CD4-positive, alpha-beta T cell treated with Interleukin-4 for 4 hours (primary cell): ENCODE measurements around the gene CABLES1.

ENCODE experiments used
- DNase-seq: peaks from one replicate; pipeline ENCODE4 v3.0.0-alpha.2; 2020

CABLES1 gene

DNA sequence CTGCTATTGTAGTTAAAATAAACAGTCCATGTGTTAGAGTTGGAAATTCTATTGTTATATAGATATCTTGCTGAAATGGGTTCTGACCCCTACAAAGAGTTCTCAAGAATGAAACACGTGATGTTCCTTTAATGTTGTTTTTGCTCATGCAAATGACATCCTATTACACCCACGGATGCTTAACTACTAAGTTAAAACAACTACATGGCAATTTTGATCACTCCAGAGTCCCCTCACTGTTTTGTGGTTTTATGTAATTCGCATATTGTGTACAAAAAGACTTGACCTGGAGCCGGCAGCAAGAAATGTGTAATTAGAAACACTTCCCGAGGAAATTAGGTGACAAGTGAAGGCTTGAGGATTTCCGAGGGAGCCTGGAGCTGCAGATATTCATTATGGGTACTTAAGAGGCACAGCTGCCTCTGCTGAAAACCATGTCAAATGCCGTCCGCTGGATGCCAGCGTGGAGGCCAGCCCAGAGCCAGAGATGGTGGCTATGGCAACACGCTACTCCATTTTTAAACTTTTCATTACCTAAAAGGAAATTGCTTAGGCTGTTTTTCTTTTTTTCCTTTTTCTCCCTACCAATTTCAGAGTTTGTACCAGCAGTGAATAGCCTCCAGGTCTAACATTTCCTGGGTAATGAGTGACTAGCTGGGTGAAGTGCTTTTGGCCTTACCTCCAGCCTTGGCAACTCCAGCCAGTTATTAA is 21.0 kb upstream of the CABLES1 start:
- DNase-seq: no peak

DNA sequence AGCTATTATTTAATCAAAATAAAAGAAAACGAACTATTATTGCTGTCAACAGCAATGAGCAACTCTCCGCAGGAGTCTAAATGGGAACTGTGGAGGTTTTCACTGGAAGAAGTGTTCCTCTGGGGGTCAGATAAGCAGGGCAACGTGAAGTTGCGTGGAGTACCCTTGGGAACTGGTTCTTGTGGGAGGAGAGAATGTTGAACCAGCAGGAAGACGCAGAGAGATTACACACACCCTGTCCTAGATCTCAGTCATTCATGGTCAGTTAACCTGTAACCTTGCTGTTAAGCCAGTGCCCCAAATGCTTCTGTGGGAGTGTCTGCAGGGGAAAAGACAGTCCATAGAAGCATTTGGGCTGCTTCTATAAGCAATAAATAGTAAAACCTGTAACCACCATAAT is 20.4 kb upstream of the CABLES1 start:
- no peak for DNase-seq

DNA sequence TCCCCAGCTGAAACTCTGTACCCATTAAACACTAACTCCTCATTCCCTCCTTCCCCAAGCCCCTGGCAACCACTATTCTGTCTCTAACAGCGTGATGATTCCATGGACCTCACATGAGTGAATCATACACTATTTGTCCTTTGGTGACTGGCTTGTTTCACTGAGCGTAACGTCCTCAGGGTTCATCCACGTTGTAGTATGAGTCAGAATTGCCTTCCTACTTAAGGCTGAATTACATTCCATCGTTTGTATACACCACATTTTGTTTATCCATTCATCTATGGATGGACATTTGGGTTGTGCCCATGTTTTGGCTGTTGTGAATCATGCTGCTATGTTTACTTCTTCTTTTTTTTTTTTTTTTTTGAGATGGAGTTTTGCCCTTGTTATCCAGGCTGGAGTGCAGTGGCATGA is 19.6 kb upstream of the CABLES1 start:
- DNase-seq: no peak

DNA sequence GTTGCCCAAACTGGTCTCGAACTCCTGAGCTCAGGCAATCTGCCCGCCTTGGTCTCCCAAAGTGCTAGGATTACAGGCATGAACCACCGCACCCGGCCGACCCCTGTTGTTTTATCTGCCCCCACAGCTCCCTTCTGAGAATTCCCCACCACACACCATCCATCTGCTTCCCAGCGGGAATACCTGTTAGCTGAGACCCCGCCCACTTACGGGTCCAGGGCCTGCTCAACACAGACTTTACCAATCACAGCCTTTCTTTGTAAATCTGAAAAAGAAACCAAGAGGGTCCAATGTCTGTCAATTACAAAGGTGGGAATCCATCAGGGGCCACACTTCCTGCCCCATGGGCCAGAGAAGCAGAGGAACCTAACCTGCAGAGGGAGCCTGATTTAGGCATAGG is 14.2 kb upstream of the CABLES1 start:
- no peak for DNase-seq

DNA sequence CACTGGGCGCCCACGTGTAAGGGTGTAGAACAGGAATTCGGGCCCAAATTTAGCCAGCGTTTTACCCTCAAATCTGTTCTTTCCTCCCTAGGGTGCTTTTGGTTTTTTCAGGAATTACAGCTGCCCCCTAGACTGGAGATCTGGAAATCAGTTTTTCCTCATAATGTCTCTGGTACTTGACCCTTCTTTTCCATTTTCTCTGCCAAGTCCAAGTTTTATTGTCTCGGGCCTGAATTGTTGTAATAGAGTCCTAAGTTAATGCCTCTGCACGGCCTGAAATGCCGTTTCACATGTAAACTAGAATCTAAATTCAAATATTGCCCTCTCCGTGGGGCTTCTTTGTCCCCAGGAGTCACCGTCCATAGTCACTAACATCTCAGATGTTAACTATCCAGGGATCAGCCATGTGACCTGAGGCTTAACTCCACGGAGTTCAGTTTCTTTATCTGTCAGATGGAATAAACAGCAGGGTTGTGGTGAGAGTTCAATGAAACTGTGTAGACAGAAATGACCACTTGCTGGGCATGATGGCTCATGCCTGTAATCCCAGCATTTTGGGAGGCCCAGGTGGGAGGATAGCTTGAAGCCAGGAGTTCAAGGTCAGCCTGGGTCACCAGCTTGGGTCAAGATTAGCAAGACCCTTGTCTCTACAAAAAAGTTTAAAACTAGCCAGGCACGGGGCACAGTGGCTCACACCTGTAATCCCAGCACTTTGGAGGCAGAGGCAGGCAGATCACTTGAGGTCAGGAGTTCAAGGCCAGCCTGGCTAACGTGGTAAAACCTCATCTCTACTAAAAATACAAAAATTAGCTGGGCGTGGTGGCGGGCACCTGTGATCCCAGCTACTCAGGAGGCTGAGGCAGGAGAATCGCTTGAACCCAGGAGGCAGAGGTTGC is 12.7 kb upstream of the CABLES1 start:
- DNase-seq: no peak

DNA sequence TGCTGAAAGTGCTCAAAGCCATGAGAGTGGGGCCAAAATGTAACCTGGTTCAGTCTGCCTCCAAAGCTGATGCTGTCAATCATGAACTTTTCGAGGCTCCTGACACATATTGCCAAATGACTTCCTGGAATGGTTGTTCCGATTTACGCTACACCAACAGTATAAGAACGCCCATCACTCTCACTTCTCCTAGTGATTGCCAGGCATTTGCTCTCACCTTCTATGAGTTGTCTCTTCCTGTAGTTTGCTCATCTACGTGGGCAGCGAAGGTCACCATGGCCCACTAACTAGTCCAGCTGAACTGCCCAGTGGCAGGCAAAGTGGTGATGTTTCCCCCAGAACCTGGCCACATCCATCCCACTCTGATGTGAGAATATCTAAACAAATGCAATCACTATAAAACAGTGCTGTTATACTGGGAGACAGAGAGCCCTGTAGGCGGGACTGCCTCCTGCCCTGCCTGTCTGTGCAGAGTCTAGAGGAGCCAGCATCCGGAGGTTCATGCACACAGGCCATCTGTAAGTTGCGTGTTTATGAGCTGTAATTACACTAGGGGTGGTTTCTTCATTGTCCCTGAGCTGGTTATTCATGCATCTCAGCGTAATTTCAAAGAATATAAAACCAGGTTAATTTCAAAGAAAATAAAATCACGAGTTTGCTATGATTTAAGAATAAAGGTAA is 8.8 kb upstream of the CABLES1 start:
- DNase-seq: no peak

DNA sequence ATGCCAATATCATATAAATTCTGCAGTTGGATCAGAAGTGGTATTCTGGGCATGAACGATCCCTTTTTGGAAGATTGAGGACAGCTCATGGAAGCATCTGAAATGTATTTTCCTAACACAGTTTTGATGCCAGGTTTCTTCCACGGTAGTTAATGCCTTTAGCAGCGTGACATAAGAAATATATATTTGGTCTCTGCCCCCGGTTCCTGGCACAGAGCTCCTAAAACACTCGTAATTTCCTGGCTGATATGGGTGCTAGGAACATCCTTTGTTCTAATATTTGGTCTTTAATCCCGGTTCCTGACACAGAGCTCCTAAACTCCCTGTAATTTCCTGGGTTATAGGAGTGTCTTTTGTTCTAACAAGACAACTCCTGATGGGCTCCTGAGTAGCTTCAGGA is 8.2 kb upstream of the CABLES1 start:
- DNase-seq: no peak

DNA sequence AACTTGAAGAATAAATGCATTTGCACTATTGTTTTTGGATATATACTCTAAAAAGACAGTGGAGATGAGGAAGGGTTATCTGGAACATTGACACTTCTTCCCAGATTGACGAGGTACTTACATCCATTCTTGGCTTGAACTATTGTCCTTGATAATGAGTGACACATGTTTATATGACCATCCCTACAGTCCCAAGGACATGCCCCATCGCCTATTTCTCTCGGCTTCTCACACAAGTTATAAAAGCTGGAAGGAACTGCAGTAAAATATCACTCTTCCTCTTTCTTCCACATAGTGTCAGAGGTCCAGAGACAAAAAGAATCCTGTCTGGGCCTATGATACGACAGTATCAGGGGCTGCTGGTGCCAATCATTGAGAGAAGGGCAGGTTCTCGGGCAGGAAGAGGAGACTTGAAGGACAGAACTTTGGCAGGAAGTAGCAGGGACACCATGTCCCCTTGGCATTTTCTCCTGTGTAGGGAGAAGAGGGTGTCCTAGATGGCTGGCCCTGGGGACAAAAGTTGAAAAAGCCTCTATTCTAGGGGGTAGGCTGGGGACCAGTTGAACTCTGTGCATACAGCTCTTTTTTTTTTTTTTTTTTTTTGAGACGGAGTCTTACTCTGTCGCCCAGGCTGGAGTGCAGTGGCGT is 5.8 kb upstream of the CABLES1 start:
- DNase-seq: no peak

DNA sequence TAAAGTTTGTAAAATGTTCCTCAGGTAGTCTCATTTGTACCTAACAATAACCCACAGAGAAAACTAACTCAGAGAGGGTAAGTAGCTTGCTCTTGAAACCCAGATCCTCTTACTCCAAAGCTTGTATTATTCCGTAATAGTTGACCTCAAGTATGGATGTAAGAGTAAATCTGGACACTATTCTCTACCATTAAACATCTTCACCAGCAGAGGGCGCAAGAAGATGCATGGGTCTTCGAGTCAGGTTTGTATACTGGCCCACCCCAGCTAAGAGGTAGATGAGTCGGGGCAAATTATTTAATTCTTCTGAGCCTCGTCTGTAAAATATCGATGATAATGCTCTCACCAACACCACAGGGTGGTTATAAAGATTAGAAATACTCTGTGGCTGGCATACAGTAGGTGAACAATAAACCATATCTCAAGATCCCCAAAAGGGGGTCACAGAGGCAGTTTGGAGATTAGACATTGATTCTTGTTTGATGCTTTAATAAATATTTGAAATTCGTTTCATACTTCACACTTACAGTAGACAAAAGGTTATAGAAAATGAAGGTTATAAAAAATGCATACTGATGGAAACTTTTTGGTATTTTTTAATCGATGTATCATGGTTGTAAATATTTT is 3.5 kb upstream of the CABLES1 start:
- peak; percentile 75 for DNase-seq

DNA sequence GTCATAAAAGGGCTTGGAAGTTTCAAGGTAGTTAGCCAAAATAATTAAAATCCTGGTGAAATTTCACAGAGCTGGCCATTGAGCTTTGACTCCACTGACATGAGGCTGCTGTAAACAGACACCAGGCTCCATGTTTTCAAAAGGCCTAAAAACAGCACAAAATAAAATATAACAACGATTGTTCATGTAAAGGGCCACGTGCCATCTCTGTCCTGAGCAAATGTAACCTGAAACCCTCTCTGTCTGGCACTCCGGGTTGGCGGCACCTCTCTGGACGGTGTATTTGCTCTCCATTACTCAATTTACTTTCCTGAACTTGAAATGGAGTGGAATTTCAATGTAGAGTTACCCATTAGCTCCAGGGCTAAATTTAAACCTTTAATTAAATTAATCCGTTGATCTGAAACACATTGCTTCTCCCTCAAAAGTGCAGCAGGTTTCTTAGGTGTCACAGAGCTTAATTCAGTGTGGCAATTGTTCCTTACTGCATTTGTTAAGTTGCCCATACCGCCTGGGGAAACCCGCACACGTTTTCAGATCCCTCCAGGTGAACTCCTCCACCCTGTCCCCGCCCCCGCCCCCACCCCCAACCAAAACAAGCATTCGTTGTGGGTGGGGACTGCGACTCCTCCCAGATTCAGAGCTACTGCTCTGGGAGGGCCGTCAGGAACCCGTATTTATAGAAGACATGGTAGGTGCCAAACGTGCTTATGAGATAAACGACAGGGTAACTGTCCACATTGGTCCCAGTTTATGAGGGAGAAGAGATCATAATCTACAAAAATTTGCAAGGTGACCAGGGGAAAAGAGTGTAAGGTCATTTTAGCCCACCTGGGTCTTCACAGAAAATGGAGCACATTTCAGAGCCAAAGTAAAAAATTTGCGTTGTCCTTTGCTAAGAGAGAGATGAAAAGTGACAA is 1.2 kb upstream of the CABLES1 start:
- no peak for DNase-seq

DNA sequence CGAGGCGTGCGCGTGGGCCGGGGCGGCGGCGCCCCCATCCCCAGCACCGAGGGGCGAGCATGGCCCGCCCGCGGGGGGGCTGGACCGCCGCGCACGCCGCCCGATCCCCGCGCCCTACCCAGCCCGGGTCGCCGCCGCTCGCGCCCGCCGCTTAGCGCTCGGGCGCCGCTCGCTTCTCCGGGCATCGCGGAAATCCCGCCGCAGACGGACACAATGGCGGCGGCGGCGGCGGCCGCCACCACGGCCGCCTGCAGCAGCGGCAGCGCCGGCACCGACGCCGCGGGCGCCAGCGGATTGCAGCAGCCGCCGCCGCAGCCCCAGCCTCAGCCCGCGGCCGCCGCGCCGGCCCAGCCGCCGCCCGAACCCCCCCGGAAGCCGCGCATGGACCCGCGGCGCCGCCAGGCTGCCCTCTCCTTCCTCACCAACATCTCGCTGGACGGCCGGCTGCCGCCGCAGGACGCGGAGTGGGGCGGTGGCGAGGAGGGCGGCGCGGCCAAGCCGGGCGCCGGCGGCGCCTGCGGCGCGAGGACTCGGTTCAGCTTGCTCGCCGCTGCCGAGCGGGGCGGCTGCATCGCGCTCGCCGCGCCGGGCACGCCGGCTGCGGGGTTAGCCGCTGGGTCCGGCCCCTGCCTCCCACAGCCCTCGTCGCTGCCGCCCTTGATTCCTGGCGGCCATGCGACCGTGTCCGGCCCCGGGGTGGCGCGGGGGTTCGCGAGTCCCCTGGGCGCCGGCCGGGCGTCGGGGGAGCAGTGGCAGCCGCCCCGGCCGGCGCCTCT is 453 bp downstream of the CABLES1 start:
- no peak for DNase-seq

DNA sequence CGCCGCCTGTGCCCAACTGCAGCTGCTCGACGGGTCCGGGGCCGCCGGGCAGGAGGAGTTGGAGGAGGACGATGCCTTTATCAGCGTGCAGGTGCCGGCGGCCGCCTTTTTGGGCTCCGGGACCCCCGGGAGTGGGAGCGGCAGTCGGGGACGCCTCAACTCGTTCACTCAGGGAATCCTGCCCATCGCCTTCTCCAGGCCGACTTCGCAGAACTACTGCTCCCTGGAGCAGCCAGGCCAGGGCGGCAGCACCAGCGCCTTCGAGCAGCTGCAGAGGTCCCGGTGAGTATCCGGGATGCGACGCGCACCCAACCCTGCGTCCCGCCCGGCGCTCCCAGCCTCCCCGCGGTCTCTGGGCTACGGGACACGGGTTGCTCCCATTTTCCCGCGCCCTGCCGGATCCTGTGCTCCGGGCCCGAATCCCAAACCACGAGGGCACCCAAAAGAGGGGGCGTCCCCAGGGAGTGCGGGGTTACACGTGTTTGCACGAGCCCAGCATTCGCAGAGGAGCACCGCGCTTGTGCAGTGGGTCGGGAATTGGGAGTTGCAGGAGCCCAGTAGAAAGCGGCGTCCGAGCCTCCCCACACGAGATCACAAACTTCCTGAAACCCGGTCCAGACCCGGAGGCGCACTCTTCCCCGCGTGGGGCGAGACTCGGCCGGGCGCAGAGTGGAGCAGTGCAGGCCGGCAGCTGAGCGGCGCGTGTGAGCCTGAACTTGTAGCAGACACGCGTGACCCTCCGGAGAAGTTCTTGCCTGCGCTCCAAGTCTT is 1.2 kb downstream of the CABLES1 start:
- no peak for DNase-seq

DNA sequence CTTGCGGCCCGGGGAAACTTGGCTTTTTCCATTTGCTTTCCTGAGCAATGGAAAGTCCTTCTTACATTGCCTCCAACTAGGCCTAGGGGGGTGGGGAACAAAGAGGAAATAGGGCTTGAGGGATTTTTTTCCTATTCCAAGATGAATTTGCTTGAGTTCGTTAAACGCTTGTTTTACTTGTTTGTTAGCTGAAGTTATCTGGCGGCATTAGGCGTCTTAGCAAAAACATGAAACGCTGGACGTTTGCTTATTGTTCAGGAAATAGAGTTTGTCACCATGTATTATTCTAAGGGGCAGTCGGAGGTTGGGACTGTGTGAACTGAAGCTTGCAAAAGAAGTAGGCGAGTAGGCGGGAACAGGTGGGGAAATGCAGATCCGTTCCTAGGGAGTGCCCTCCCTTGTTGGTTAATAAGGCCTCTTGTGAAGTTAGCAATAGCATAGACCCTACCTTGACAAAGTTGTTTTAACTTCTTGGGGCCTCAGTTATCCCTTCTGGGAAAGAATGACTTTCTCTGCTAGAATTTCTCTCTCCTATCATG is 1.9 kb downstream of the CABLES1 start:
- DNase-seq: no peak

DNA sequence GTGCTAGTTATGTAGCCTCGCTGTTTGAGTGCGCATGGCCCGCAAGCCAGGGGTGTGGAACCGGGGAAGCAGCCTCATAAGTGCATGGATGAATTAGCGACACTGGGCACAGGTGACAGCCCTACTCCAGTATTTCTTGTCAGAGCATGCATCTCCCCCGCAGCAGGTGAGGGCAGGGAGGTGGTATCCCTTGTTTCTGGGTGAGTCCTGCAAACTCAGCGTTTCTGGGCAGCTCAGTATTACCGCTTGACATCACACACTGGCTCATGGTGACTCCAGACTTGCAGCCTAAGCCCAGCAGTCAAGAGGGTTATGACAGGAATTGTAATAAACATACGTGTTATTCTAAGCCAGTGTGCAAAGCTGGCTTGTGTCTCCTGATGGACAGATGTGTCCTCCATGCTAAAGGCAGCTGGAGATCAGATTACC is 2.5 kb downstream of the CABLES1 start:
- no peak for DNase-seq

DNA sequence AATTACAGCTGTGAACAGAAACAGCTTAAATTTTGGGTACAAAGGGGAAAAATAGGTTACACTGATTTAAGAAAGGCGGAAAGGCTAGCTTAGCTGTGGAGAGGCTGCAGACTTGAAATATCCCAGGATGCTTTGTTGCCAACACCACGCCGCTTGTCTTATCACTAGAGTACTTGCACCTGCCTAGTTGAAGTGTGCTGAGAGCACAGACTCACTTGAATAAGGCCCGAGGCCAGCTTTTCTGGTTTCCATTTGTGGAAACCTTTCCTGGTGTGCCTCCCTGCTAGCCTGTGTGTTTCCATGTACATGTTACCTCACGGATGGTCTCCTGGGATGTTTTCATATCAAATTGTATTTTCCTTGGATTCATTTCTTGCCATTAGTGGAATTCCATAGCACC is 3.2 kb downstream of the CABLES1 start:
- no peak for DNase-seq

DNA sequence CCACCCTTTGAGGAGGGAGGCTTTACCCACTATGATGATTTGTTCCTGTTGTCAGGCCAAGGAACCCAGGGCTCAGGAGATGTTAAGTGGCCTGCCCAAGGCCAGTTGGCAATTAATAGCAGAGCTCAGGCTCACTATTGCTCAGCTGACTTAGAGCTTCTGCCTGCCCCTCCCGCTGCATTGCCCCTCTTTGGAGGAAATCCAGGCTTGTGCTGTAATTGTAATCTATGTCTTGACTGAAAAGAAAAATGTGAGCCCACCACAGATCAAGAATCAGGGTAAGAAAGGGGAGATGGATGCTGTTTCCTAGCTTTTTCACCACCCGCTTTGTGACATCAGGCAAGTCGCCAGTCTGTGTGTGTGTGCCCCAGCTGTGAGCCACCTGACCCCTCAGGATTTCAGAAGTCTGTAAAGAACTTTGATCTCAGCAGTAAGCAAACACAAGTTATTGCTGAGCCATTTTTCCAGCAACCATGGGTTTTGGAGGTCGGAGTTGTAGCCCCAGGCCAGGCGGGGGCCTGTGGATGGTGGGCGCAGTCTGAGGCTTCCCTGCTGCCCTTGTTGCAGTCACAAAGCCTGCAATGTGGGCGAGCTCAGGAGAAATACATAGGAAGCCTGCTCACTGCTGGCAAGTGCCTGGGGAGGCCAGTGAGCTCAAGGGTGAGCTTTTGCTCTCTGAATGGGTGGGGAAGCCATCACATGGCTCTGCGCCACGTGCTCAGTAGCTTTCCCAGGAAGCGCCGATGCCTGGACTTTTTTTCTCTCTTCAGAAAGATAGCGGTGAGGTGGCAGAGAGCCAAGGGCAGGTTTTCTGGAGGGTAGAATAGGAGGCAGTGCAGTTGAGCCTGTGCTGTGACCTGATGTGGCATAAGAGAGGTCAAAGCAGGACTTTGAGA is 6.1 kb downstream of the CABLES1 start:
- no peak for DNase-seq

DNA sequence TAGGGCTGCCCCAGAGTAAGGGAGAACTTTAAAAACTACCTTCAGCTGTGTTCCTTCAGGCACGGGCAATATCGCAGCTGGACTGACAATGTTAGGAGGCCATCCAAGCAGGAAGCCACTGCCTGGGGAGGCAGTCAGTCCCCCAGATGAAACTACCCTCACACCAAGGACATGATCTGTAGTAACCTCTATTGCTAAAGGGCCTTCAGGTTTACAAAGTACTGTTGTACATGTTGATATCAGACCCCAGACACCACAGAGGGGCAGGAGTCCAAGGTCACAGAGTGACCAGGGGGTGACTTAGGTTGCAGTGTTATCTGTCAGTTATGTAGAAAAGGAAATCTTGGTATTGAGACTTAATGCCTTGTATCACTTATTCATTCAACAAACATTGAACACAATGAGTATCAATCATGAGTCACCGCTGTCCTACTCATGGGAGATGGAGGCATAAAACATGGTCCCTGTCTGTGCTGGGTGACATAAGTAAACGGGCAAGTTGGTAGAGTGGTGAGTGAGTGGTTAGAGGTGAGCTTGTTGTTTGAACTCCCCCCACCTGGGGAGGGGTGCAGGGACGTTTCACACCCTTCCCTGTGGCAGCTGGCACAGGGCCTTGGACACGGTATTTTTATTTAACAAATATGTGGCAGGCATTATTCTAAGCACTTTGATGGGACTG is 7.1 kb downstream of the CABLES1 start:
- DNase-seq: no peak
